ENCODE results near the gene NAXD.
"Not testable (repeated sequence)": the region's sequence is repeated elsewhere in the genome, so short reads cannot be mapped to it uniquely, and the experiment has no call there.

Gene NAXD

DNA sequence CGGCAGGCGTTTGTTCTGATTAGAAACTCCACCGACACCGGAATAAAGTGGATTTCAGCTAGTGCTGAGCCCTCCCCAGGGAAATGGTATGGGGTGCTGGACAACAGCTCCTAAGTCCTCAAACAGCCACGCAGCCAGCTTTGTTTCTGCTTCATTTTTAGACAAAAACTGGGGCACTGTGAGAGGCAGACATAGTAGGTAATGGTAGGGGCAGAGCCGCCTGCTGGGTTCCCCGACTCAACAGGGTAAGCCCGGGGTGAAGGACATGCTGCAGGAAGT is 50.8 kb downstream of the NAXD start:
- DNase-seq, result no peak

DNA sequence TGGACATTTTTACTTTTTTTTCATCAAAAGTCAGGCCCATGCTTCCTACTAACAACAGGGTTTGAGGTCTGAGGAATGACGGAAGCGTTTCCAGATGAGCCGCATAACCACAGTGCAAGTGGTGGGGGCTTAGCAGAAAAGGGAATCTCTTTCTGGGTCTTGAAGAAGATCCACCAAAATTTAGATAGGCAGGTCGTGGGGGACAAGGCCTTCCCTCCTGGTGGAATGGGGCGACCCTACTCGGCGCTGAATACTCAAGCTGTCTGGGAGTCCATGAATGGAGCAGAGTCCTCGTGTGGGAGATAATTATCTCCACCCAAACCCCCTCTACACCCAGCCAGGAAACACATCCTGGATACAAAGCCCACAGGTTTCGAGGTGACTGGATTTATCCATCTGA is 53.7 kb downstream of the NAXD start:
- DNase-seq, result no peak

DNA sequence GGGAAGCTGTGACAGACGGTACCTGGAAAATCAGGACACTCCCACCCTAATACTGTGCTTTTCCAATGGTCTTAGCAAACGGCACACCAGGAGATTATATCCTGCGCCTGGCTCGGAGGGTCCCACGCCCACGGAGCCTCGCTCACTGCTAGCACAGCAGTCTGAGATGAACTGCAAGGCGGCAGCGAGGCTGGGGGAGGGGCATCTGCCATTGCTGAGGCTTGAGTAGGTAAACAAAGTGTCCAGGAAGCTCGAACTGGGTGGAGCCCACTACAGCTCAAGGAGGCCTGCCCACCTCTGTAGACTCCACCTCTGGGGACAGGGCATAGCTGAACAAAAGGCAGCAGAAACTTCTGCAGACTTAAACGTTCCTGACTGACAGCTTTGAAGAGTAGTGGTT is 54.5 kb downstream of the NAXD start:
- DNase-seq, result not testable (repeated sequence)

DNA sequence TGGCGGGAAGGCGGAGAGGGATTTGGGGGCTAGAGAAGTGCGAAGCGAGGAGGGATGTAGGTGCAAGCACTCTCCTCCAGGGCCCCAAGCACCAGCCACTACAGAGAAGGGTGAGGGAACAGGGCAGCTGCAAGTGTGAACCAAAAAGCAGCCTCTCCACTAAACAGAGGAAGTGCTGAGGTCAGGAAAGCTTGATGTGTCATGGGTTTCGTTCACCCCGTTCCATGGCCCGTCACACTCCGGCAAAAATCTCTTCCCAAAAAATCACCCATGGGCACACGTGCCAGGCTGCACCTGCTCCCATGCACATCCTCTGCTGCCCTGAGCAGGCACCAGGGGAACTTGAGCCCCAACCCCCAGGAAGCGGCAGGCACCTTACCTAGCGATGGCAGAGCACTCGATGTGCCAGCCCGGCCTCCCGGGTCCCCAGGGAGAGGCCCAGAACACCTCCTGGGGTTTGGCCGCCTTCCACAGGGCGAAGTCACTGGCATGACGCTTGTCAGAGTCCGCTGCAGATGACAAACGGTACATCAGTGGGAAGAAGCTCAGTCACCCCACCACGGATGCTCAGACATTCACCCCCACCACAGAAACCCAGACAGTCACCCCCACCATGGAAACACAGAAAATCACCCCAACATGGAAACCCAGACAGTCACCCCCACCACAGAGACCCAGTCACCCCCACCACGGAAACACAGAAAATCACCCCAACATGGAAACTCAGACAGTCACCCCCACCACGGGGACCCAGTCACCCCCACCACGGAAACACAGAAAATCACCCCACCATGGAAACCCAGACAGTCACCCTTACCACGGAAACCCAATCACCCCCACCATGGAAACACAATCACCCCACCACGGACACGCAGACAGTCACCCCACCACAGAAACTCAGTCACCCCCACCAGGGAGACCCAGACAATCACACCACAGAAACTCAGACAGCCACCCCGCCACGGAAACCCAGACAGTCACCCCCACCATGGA is 61.5 kb downstream of the NAXD start:
- peak in 1 of 2 experiments; percentile 9 for DNase-seq

DNA sequence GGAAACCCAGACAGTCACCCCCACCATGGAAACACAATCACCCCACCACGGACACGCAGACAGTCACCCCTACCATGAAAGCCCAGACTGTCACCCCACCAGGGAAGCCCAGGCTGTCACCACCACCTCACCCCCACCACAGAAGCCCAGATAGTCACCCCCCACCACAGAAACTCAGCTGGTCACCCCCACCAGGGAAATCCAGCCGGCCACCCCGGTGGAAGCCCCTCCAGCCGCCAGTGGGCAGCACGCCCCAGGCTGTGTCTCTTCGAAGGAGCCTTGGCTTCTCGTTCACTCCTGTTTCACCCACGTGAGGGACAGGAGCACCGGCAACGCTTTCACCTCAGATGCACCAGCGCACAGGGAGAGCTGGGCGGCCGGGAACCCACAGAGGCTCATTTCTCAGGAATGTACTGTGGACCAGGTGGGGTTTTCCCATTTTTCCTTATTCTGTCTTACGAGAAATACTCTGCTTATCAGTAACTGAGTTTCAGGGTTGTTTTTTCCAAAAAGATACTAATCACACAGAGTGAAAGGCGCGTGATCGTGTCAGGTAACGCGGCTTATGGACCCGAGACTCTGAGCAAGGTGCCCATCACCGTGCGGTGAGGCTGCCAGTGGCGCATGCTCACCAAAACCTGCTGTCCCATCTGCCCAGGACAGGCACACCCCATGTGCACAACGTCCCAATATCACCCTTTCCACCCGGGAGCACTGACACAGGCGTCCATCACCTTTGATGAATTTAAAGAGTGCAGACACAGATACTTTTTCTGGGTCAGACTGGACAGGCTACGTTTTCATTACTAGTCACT is 62.6 kb downstream of the NAXD start:
- no peak for DNase-seq

DNA sequence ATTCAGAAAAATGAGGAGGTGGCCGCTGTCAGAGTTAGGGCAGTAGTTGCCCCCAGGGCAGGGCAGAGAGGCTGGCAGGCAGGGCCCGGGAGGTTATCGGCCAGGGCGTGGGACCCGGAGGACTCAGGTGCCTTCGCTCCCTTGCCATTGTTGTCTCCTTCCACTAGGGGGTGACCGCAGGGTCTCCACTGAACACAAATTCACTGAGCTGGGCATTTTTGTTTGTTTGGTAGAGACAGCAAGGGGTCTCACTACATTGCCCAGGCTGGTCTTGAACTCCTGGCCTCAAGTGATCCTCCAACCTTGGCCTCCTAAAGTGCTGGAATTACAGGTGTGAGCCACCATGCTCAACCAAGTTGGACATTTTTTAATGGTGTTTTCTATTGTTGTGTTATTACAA is 65.5 kb downstream of the NAXD start:
- DNase-seq, result no peak

DNA sequence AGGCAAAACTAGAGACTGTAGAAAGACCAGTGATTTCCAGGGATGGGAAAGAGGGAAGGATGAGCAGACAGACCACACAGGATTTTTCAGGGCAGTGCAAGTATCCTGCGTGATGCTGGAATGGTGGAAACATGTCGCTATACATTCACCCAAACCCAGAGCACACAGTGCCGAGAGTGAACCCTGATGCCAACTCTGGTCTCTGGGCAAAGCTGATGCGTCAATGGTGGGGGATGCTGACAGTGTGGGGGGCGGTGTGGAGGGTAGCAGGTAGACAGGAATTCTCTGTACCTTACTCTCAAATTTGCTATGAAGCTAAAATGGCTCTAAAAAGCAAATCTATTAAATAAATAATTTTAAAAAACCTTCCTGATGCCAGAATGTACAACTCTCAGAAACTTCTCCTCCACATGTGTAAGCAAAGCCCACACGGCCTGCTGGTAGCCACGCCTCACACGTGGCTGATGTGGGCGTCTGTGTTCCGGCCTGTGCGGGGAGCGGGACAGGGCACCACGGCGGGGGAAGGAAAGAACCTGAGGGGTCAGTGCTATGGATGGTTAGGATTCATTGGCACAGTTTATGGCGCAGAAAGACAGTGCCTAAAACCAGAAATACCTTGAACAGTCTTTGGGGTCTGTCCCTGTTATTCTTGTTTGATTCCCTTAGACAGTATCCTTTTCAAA is 66.7 kb downstream of the NAXD start:
- DNase-seq, result no peak

DNA sequence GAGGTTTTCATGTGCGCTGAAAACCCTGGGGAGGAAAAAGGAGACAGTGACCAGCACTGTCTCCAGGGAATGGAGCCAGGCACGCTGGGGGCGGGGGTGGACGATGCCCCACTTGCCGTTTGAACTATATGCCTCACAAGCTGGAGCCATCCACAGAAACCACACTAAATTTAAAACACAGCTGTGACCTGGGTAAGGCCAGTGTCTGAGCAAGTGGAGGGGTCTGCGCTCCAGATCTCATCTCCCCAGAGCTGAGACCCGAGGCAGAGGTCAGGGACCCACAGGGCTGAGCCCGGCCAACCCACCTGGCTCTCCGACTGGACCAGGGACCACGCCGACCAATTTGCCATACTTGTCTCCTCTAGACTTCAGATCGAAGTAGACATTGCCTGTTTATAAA is 67.4 kb downstream of the NAXD start:
- no peak for DNase-seq

DNA sequence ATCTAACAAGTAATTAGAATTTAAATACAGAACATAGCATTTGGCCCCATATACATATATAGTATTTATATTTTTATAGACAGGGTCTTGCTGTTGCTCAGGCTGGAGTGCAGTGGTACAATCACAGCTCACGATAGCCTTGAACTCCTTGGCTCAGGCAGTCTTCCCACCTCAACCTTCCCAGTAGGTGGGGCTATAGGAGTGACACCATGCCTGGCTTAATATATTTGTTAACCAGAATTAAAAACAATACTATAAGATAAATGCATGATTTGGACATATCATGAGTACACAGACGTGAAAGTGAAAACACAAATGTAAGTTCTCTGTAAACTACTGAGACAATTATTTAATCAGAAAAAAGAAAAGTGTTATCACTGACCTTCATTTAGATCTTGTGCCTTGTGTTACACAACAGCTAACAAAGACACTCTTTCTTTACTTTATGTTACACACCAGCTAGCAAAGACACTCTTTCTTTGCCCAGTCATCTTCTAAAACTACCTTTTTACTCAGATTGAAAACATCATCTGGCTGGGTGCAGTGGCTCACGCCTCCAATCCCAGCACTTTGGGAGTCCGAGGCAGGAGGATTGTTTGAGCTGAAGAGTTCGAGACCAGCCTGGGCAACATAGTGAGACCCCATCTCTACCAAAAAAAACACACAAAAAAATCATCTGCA is 68.0 kb downstream of the NAXD start:
- no peak for DNase-seq

DNA sequence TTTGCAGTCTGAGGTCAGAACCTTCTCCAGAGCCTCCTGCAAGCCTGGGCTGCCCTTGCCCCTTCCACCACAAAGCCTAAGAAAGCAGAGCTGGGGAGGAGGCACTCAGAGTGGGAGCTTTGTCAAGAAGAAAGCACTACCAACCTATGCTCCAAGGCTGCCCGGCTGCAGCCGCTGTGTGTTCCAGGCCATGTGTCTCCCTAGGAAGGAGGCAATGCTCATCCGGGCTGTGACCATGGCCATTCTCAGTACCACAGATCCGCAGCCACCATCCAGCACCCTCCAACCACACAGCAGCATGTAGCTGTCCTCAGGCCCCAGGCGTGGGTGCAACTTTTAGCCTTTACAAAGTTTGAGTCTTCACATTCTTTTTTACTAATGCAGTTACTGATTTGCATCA is 68.6 kb downstream of the NAXD start:
- DNase-seq, result no peak

DNA sequence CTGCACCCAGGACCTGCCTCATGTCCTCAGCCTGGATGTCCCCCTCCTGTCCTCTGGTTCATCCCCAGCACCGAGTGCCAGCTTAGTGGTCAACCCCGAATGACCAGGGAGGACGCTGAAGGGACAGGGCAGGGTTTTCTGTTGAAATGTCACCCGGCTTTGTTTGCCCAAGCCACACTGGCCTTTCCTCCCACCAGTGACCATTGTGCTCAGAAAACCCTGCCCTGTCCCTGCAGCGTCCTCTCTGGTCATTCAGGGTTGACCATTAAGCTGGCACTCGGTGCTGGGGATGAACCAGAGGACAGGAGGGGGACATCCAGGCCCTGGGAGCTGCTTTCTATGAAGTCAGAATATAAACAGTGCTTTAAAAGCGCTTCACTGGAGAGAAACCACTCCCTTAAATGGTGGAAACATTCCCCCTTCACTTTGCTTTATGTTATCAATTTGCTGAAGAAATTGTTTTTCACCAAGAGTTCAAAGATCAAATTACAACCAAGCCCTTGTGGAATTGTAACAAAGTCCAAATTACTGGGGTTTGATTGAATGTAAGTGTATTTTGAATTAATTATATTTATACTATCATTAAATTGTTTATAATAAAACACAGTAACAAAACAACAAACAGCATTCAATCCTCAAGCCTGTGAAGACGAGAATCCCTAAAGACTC is 69.2 kb downstream of the NAXD start:
- no peak for DNase-seq

DNA sequence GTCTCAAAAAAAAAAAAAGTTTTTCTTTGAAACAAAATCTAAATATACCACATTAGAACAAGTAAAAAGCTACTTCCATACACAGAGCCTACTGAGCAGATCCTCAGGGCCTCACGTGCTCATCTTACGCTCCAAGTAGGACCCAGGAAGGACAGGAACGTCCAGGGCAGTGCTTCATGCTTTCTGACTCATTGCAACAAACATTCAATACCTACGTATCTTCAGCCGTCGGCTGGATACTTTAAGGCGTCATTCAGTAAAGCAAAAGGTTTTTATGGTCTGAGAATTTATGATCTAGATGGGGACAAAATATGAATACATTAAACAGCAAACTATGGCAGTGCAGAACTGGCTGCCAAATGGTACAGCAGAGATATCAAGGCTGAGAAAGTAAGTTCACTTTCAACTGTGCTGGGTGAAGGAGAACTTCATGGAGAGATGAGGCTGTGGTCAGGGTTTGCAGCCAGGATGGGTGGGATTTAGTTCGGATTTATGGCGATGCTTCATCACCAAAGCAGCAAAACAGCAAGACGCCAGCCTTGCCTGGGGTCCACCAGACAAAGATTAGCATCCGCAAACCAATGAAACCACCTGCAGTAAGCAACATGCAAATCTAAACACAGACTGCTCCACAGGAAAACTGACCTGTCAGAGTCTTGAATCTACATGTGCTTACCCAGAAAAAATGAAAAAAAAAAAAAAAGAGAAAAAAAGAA is 70.1 kb downstream of the NAXD start:
- DNase-seq, result no peak

DNA sequence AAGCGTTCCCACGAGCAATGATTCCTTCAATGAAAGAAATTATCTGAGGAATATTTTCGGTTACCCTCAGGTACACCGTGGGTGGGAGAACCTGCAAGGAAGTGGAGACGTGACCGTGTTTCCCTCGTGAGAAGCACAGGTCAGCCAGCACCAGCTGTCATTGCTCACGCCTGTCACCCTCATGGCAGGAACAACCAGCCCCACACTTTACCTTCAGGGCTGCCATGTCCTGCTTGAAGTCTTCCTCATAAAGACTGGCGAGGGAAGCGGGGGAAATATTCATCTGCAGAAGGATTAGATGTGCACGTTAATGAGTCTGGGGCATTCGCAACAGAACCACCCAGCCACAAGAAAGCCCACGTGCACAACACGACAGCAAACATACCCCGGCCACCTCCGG is 72.4 kb downstream of the NAXD start:
- no peak for DNase-seq

DNA sequence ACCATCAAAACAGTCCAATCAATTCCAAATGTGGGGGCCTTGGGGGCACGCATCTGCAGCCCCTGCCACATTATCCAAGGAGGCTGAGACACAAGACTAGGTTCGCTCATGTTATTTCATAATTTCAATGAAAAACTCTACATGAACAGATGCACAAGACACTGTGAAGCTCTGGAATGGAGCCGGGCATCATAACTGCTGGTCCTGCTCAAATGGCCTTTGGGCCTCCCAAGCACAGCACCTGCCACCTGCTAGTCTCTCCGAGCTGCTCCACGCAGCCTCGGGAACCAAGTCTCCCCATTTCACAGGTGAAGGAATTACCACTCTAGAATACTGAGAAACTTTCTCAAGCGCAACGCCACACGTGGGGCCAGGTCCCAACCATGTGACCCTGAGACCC is 73.7 kb downstream of the NAXD start:
- no peak for DNase-seq
